ENCODE results near the gene MED15.
"Not testable (repeated sequence)": the region's sequence is repeated elsewhere in the genome, so short reads cannot be mapped to it uniquely, and the experiment has no call there.

Gene MED15

DNA sequence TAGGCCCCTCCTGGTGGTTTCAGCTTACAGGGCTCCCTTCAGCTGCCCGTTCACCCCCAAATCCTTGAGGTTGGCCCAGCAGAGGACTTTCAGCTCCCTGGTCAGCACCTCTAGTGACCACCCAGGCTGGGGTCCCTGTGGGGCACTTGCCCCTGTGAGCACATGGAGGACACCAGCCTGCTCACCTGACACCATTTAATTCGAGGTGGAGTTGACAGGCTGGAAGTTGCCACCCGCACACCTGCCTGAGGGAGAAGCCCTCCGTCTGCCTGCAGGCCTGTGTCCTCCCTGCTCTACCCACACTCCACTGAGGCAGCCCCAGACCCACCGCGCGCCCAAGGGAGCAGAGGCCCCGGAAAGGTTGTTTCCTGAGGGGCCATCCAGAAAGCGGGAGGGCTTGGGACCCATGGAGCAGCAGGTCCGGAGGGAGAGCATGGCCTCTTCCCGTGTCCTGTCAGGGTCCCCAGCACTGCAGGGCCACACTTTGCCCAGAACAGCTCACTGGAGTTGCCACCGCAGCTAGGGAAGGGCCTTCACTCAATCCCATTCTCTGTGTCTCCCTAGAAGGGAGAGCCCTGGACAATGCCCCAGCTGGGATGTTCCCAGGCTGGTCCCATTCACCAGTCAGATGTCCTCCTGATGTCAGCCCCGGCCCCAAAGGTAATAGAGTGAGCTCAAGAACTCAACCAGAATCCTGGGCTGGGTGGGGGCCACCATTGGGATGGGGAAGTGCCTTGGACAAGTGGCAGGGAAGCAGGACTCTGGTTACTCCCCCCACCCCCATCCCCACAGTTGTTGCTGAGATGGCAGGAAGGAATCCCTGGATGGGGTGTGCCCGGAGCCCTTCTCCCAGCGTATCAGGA, 82.4 kb downstream of the MED15 start:
- no peak for DNase-seq (ENCODE audit: extremely low spot score)
- ChIA-PET POLR2A (no interaction called here), CTCF (interaction anchor here (0.9 to 1.3 kb wide), 3 partner anchors 11 to 17 kb away, joined by 3 to 4 read pairs (median 4); no protein-coding TSS in a partner anchor)
- no peak for TF ChIP-seq CTCF (IDR thresholded peaks at IDR 0.05; ENCODE audit: control extremely low read depth, extremely low read depth, low read depth, missing control alignments)

DNA sequence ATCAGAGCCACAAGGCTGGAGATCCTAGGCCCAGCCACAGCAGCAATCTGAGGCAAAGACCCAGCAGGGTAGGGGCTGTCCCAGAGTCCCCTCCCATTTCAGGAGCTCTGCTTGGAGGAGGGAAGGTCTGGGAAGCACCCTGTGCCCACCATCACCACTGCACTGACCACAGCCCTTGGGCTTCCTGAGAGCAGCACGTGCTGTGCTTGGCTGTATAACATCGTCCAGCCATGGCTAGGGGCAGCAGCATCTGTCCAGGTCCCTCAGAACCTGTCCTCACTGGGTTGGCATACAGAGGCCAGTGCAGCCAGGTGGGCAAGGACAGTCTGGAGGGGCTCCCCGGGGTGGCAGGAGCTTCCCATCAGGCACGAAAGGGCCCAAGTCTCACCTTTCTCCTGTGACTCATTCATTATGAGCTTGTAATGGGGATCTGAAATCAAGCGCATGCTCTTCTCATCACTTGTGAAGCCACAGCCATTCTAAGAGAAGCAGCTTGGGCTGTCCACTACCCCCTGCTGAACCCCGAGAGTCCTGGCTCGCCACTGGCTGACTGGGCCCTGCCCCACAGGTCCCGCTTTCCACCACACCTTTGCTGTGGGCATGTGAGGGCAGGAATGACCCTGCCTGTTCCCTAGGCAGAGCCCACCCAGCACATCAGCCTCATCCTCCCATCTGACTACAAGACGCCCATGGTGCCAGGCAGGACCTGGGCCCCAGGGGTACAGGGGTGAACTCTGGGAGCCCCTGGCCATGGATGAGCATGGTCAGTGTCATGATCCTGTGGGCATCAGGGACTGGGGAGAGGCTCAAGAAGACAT, 83.3 kb downstream of the MED15 start:
- POLR2A ChIA-PET, result no interaction called here
- TF ChIP-seq CTCF (IDR thresholded peaks at IDR 0.05; ENCODE audit: control extremely low read depth, extremely low read depth, low read depth, missing control alignments), result no peak
- CTCF ChIA-PET, result interaction anchor here (0.9 to 1.2 kb wide), 2 partner anchors 10 to 16 kb away, joined by 3 to 4 read pairs; no protein-coding TSS in a partner anchor
- no peak for DNase-seq (ENCODE audit: extremely low spot score)

GRCh38 chr22:20591295-20591645, 83.9 kb downstream of the MED15 start:
- no peak for DNase-seq (ENCODE audit: extremely low spot score)
- ChIA-PET CTCF (interaction anchor here (1.1 to 1.2 kb wide), 2 partner anchors 15 to 21 kb away, joined by 3 to 4 read pairs; no protein-coding TSS in a partner anchor), POLR2A (no interaction called here)
- TF ChIP-seq CTCF (IDR thresholded peaks at IDR 0.05; ENCODE audit: control extremely low read depth, extremely low read depth, low read depth, missing control alignments), result no peak

DNA sequence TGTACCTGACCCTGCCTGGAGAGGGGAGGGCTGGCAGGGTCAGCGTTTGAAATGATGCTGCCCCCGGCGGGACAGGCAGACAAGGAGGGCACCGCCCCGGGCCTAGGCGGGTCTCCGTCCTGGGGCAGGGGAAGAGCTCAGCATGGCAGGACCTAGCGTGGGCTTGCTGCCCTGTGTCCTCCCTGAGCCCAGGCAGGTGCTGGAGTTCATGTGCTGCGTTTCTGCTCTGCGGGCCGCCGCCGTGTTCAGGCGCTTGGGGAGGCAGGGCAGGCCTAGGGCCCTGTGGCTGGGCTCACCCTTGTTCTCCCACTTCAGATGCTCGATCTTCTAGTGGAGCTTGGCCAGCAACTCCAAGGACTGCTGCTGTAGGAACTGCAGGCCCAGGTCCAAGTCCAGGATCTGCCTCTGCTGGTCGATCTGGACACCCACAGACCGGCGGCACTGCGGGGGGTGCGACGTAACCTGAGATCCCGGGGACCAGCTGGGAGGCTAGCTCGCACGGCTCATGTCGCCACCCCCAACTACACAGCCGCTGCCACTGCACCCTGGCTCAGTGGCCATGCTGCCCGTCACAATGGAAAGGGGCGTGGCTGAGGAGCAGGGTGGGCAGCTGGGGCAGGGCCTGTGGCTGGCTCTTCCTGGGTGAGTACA, 84.4 kb downstream of the MED15 start:
- no peak for DNase-seq (ENCODE audit: extremely low spot score)
- ChIA-PET POLR2A (interaction anchor here (0.6 kb wide), 1 partner anchor 390 kb away, joined by 3 read pairs; the partner anchor contains the start of gene LZTR1), CTCF (interaction anchor here (1.1 kb wide), 1 partner anchor 21 kb away, joined by 3 read pairs; no protein-coding TSS in a partner anchor)
- TF ChIP-seq CTCF (IDR thresholded peaks at IDR 0.05; ENCODE audit: control extremely low read depth, extremely low read depth, low read depth, missing control alignments), result no peak

DNA sequence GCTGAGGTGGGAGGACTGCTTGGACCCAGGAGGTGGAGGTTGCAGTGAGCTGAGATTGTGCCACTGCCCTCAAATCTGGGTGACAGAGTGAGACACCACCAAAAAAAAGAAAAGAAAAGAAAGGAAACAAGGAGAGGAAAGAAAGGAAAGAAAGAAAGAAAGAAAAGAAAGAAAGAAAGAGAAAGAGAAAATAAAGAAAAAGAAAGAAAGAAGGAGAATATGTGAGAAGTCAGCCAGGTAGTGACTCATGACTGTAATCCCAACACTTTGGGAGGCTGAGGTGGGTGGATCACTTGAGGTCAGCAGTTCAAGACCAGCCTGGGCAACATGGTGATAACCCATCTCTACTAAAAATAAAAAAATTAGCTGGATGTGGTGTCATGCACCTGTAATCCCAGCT, 86.6 kb downstream of the MED15 start:
- POLR2A ChIA-PET; DNase-seq (ENCODE audit: extremely low spot score); CTCF ChIA-PET: not testable (repeated sequence)

- POLR2A ChIA-PET; DNase-seq (ENCODE audit: extremely low spot score); CTCF ChIA-PET: not testable (repeated sequence)
Observed at GRCh38 chr22:20594486-20594885, 87.1 kb downstream of the MED15 start.

GRCh38 chr22:20595461-20595860, 88.1 kb downstream of the MED15 start:
- POLR2A ChIA-PET, result no interaction called here
- TF ChIP-seq CTCF (IDR thresholded peaks at IDR 0.05; ENCODE audit: control extremely low read depth, extremely low read depth, low read depth, missing control alignments), result no peak
- CTCF ChIA-PET, result no interaction called here
- DNase-seq (ENCODE audit: extremely low spot score), result no peak

All from GM10248 (cell line).